ENCODE results near the gene CRYBB1.

DNA sequence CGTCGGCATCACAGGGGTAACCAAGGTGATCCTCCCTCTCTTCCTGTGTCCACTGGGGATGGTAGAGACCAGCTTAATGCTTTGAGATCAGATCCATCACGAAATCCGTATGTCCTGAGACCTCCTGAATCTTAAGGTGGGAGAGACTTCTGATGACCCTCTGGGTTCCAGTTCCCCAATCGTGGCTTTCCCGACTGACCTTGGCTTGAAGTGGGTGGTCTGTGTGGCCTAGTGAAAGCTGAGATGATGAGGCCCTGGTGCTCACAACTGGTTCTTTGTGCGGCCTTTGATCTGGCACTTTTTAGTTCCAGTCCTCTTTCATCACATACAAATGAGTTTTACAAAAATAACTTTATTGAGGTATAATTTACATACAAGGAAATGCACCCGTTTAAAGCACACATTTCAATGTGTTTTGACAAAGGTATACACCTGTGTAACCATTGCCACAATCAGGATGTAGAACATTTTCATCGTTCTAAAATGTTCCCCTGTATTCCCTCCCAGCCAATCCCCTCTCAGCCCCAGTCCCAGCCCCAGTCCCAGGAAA lies 45.6 kb upstream of the CRYBB1 start:
- no peak for TF ChIP-seq SIN3A (IDR thresholded peaks at IDR 0.05; ENCODE audit: borderline replicate concordance, insufficient read depth, low read length)
- TF ChIP-seq, protein P1, sequence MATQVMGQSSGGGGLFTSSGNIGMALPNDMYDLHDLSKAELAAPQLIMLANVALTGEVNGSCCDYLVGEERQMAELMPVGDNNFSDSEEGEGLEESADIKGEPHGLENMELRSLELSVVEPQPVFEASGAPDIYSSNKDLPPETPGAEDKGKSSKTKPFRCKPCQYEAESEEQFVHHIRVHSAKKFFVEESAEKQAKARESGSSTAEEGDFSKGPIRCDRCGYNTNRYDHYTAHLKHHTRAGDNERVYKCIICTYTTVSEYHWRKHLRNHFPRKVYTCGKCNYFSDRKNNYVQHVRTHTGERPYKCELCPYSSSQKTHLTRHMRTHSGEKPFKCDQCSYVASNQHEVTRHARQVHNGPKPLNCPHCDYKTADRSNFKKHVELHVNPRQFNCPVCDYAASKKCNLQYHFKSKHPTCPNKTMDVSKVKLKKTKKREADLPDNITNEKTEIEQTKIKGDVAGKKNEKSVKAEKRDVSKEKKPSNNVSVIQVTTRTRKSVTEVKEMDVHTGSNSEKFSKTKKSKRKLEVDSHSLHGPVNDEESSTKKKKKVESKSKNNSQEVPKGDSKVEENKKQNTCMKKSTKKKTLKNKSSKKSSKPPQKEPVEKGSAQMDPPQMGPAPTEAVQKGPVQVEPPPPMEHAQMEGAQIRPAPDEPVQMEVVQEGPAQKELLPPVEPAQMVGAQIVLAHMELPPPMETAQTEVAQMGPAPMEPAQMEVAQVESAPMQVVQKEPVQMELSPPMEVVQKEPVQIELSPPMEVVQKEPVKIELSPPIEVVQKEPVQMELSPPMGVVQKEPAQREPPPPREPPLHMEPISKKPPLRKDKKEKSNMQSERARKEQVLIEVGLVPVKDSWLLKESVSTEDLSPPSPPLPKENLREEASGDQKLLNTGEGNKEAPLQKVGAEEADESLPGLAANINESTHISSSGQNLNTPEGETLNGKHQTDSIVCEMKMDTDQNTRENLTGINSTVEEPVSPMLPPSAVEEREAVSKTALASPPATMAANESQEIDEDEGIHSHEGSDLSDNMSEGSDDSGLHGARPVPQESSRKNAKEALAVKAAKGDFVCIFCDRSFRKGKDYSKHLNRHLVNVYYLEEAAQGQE (IDR thresholded peaks at IDR 0.05; ENCODE audit: insufficient read depth in 1 of 2, low read depth in 2 of 2, low read length in 2 of 2): no peak
- TF ChIP-seq POLR2AphosphoS5 (IDR thresholded peaks at IDR 0.05; ENCODE audit: low read depth, low read length): no peak
- no peak for TF ChIP-seq TAF1 (IDR thresholded peaks at IDR 0.05; ENCODE audit: borderline replicate concordance, insufficient read depth, low read length)

Measured in PFSK-1 (cell line).